Endometrial microvascular endothelial cells (primary cell): ENCODE data around the gene GAL3ST2. TPM values are rescaled to one million over a fixed set of nuclear protein-coding genes. Genes with fewer than 3 reads are reported as not detected.
"Not testable (repeated sequence)": the region's sequence is repeated elsewhere in the genome, so short reads cannot be mapped to it uniquely, and the experiment has no call there.

Source experiments
- in situ Hi-C: cut with HindIII; loops from 2 replicates; pipeline ENCODE4 v1.10.0; 2017; ENCODE audit warnings: low sequenced_read_pairs, low pct_unique_long_range_greater_than_20kb; ENCODE audit errors: inconsistent ontology term
- total RNA-seq: library from RNA; depleted of rRNA; stranded (reverse); fragments of >200 nt; gene quantifications from one replicate; pipeline ENCODE4 v1.2.3, GENCODE V29; 2015; ENCODE audit errors: inconsistent ontology term

Gene GAL3ST2
- total RNA-seq, 1 donor from 2014 or later = not detected

DNA sequence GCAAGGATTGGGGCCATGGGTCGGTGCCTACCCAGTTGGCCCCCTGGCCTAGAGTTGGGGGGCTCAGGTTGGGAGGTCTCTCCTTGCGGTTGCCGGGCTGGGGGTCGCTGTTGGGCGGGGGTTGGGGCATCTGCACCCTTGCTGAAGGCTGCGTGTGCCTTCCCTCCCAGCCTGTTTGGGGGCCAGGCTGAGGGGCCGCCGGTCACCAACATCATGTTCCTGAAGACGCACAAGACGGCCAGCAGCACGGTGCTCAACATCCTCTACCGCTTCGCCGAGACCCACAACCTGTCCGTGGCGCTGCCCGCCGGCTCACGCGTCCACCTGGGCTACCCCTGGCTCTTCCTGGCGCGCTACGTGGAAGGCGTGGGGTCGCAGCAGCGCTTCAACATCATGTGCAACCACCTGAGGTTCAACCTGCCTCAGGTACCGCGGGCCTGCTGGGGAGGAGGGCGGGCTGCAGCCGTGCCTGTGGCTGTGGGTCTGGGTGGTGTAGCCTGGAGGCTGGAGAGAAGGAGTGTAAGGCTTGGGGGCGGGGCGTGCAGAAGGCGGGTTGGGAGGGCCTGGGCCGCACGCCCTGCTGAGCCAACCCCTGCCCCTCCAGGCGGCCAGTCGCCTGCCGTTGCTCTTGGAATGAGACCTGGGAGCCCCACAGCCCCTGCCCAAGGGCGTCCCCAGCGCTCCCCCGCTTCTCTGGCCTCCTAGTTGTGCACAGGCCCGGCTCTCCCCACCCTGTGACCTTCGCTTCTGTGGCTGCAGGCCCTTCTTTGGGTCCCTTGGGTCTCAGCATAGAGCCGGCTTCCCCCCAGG lies 25.2 kb downstream of the GAL3ST2 start:
- in situ Hi-C loops = no loop called here

DNA sequence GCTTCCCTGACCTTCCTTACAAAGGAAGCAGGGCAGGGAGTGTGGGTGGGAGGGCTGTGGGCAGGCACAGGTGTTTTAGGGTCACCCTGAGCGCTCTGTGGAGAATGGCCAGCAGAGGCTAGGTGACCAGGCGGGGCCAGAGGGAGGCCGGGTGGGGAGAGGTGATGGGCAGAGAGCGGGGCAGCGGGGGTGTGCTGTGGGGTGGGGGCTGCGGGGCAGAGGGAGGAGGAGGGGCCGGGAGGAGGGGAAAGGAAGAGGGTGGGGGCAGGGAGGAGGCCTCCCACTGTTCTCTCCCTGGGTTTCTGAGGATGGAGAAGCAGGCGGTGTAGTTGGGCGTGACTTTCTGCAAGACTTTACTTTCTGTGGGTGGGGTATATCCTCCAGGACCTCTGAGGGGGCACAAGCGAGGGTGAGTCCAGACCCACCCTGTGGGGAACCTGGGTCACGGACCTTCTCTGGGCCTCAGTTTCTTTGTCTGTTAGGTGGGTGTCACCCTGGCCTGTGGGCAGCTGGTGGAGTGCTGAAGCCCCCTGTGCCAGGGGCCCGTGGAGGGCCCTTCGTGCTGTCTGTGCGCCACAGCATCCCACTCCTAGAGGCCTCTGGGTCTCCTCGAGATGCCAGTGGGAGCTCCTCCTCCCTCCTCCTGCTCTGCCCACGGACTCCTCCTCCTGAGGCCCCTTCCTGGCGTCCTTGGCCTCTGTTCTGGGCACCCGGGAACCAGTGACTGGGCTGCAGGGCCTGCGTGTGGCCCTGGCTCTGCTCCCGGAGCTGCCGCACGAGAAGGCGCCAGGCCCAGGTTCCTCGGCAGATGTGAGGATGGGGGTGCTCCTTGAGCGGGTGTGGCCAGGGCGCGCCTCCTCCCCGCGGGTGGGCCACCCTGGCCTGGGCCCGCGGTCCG lies 26.0 kb downstream of the GAL3ST2 start:
- in situ Hi-C loops = no loop called here

GRCh38 chr2:241803387-241804325 lies 27.0 kb downstream of the GAL3ST2 start:
- in situ Hi-C loops = no loop called here

DNA sequence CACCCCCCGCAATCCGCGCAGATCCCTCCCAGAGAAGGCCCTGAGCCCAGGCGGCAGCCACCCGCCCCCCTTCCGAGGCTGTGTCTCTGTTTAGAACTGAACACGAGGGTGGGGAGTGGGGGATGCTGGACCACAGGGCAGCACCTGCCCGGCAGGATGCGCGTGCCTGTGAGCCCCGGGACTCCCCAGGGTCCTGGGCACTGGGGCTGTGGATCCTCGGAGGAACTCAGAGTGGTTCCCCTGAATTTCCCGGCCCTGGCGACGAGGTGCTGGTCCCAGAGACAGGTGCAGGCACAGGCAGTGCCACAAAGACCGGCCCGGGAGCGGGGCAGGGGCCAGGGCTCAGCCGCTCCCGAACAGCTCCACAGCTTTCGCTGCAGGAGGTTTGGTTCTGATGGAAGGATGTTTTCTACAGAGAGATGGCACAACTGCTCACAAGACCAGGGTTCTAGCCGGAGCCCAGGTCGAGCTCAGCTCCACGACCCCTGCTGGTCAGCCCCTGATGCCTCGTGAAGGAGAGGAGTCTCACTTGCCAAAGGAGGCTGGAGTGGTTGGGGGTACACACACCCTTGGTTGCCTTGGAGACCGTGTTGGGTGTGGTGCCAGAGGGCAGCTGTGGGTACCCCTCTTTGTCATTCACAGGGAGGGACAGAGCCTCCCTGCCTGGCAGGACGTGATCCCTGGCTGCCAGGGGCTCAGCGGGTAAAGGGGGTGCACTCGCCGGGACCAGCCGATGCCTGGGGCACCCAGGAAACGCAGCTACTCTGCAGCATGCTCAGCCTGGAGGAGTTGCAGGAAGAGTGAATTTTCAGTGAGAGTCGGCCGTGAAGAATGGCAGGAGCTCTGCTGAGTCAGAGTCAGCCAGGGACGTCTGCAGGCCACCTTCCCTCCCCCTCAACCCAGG lies 28.0 kb downstream of the GAL3ST2 start:
- in situ Hi-C loops = no loop called here

- in situ Hi-C loops = not testable (repeated sequence)
Observed at GRCh38 chr2:241806217-241806616, 29.6 kb downstream of the GAL3ST2 start.

DNA sequence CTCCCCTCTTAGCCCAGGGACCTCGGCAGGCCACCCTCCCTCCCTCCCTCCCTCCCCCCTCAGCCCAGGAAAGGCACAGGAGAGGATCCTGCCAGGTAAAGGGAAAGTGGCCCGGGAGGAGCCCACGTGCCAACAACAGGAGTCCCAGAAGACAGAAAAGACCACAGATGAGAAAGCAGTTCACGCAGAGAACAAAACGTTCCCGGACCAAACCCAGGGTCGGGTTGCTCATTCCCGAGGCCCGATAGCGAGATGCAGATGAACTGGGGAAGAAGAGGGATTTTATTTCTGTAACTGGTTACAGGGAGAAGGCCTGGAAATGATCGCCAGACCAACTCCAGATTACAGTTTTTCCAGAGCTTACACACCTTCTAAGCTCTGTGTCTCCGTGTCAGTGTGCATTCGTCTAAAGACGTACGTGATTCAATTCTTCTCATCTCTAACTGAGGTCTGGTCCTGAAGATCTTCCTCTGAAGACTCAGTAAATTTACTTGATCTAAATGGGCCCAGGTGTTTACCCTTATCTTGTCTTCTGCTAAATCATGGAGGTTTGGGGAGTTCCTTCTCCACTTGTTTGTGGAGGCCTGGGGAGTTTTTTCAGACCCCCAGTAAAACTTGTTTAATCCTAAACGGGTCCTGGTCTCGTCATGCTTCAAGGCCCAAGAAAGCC lies 31.6 kb downstream of the GAL3ST2 start:
- in situ Hi-C loops = no loop called here

DNA sequence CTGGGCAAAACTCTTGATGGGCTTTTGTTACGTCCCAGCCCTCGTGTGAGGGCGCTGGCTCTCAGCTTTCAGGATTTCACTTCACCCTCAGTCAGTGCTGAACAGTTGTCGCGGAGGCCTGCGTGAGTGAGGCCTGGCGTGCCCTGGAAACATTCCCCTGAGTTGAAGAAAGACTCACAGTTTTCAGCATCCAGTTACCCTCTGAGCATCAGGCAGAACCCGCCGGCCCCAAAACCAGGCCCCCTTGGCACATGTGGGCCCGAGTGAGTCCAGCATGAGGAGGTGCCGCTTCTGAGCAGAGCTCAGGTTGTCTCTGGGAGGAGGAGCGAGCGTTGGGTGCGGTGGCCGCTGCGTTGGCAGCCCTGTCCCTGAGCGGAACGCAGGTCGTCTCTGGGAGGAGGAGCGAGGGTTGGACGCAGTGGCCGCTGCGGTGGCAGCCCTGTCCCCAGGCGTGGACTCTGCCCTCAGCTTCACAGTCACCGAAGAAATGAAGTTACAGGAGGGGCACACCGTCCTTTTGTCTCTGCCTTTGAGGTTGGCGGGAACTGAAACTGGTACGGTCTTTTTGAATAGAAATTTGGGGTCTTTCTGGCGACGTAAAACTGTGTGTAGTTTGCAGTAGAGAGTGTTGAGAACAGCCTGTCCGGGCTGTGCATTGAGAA lies 32.2 kb downstream of the GAL3ST2 start, which contains the start of gene NEU4:
TSS of gene NEU4 (plus strand) at position 473 of the 662 bp plus-strand sequence. CDS start 5,292 bp downstream, outside the sequence.
- in situ Hi-C loops = no loop called here

DNA sequence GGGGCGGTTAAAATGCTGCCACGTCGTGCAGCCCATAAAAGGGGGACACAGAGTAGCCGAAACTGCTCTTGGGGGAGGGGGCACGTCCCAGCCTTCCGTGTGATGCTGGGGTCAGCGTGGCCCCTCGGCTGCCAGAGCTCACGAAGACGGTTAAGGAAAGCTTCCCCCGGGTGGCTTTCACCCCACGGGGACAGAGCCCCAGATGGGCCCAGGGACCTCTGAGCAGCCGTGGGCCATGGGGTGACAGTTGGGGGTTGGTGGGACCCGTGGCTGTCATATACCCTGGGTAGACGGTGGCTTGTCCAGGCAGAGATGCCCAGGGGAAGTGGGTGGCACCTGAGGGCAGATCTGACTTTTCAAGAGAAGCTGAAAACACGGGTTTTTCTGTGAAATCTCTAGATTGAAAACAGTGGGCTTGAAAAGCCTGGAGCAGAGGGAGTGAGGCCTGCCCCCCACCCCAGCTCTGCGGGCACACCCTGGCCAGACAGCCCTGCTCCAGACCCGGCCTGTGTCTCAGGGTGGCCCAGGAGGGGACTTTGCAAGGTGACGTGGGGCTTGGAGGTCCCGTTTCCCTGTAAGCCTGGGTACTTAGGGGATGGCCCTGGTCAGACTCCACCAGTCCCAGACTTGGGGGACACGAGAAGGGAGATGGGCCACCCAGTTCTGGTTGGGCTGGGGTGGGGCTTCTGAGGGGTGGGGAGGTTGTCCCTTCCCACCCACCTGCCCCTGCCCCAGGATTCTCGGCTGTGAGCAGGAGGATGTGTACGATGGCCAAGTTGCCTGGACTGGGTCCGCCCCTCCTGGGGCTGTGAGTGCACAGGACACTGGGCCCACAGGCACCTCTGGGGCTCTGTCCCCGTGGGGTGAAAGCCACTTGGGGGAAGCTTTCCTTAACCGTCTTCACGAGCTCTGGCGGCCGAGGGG lies 33.0 kb downstream of the GAL3ST2 start:
- in situ Hi-C loops = no loop called here

DNA sequence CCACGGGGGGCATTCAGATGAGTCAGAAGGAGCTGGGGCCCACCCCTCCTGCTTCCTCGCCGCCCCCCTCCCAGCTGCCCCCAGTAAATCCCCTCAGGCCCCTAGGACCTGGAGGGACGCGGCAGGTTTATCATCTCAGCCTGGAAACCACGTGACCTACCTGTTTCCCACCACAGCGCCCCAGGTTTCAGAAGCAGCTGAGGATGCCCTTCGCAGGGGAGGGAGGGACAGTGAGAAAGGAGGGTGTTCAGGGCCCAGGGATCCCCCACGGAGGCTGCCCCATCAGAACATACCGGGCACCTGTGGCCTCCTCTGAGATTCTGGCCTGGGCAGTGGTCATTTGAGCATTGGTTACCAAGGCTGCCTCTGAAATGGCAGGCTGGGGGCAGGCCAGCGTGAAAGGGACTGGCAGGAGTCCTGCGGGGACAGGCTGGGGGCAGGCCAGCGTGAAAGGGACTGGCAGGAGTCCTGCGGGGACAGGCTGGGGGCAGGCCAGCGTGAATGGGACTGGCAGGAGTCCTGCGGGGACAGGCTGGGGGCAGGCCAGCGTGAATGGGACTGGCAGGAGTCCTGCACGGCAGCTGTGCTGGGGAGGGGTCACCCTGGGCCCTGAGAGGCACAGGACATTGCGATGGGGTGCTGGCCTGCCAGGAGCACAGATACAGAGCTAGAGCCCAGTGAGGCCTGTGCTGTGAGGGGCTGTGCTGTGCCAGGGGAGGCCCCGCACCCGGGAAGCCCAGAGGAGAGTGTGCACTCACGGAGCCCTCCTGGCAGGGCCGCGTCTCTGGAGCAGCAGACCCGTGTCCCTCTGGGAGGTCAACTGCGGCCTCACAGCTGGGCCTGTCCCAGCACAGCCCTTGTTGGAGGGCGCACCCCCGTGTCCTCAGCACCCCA lies 33.9 kb downstream of the GAL3ST2 start:
- in situ Hi-C loops = no loop called here

DNA sequence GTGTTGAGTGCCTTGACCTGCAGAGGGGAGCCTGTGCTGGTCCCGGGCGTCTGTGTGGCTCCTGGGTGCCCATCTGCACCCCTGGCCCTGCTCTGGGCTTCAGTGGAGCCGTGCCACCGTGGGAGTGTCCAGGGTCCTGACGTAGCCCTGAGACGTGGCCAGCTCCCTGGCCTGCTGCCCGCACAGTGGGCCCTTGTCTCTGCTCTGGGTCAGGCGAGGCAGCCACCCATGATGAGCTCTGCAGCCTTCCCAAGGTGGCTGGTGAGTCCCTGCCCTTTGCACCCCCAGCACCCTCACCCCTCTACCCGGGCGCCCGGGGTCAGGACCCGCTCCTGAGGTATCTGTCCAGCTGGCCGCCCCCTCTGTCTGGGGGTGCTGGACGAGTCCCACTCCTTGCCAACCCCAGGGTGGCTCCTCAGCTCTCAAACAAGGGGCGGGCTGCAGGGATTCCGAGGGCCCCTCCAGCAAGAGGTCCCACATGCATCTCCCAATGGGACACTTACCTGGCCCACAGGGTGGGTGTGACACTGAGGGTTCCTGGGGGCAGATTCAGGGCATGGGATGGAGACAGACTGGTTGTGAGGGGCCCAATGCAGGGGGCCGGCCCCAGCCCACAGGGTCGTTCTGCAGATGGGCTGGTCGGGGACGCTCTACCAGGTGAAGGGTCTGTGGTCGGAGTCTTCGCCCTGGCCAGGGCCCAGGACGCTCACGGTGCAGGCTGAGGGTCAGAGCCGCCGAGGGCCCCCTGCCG lies 34.8 kb downstream of the GAL3ST2 start:
- in situ Hi-C loops = no loop called here

DNA sequence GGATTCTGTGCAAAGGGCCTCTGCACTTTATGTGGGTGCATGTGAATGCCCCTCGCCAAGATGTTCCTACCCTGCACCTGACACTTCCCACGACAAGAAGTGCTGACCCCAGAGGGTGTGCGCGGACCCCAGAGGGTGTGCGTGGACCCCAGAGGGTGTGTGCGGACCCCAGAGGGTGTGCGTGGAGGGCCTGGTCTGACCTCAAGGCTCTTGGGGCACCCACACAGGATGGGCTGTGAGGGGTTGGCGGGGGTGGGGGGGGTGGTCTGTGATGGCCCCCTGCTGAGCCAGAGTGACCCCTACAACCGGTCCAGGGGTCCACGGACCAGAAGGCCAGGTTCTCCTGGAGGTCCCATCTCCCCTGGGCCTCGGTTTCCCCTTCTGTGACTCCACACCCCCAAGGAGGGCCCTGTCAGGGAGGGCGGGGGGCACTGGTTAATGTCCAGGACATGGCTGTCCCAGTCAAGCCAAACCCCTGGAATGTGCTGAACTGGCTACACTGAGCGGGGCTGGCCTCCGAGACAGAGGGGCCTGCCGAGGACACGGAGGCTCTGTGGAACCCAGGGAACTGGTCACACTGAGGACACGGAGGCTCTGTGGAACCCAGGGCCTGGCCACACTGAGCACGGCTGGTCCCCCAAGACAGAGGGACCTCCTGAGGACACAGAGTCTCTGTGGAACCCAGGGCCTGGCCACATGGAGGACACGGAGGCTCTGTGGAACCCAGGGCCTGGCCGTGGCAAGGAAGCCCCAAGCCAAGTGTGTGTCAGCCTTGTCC lies 35.5 kb downstream of the GAL3ST2 start:
- in situ Hi-C loops = no loop called here

GRCh38 chr2:241812730-241813643 lies 36.4 kb downstream of the GAL3ST2 start:
- in situ Hi-C loops = no loop called here
